Uterus (tissue), 2 donors: ENCODE results near the gene WDR46.

Experiments used
- POLR2A ChIP-seq, 2 donors: fragments of 450-650 bp; IDR thresholded peaks; one replicate each; pipeline ENCODE4 v1.6.1; 2016; ENCODE audit warnings: antibody characterized with exemption in 2 of 2, mild to moderate bottlenecking in 1 of 2, moderate library complexity in 1 of 2
- TF ChIP-seq, protein P1 (sequence below), 4 experiments: fragments of 200-600 bp in 2 of 4; fragments of 450-650 bp in 2 of 4; sonication (generic) in 2 of 4; IDR thresholded peaks; one replicate each; pipeline ENCODE4 v1.5.1; 2016 to 2019; ENCODE audit warnings: antibody characterized with exemption in 4 of 4, mild to moderate bottlenecking in 2 of 4, moderate library complexity in 1 of 4

DNA sequence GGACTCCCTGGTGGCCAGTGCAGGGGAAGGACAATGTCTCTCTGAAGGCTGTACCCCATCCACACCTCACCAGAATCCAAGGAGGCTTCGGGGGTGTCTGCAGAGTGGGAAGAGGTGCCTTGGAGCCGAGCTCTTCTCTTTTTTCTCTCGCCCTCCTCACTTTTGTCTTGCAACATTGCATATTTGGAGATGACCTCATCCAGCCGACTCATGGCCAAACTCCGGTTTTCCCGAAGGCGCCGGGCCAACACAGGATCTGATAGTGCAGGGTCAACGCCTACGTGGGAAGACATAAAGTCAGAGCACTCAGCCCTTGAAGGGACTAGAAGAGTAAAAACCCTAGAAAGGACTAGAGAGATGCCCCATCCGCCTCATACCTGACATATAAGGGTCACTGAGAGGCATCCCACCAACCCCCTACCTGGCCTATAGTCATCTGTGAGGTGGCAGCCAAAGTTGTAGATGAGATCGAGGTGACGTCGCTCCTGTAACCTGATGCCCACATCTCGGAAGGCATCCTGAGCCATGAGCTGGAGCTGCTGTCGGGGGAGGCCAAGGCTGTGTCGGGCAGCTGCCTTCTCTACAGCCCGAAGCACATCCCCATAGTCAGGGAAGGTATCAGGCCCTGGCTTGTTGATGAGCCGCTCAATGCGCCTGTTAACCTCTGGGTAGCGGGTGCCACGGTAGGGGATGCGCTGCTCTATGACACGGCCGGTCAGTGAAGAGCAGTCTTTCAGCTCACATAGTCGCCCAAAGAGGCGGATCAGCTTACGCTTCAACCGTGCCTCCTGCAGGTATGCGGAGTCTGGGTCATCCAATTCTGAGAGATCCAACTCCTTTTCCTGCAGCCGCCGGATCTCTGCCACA lies 31.5 kb upstream of the WDR46 start:
- TF ChIP-seq, protein P1, sequence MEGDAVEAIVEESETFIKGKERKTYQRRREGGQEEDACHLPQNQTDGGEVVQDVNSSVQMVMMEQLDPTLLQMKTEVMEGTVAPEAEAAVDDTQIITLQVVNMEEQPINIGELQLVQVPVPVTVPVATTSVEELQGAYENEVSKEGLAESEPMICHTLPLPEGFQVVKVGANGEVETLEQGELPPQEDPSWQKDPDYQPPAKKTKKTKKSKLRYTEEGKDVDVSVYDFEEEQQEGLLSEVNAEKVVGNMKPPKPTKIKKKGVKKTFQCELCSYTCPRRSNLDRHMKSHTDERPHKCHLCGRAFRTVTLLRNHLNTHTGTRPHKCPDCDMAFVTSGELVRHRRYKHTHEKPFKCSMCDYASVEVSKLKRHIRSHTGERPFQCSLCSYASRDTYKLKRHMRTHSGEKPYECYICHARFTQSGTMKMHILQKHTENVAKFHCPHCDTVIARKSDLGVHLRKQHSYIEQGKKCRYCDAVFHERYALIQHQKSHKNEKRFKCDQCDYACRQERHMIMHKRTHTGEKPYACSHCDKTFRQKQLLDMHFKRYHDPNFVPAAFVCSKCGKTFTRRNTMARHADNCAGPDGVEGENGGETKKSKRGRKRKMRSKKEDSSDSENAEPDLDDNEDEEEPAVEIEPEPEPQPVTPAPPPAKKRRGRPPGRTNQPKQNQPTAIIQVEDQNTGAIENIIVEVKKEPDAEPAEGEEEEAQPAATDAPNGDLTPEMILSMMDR (IDR thresholded peaks at IDR 0.05): no peak
- no peak for TF ChIP-seq POLR2A (IDR thresholded peaks at IDR 0.05)
